Mesendoderm (in vitro differentiated cells): Measurements from ENCODE around the gene IRF2.

Source experiments
- DNase-seq: peaks from one replicate; pipeline ENCODE4 v3.0.0; 2013
- H2AK5ac ChIP-seq: 2 replicates; pipeline ENCODE4 v1.6.1; 2013; ENCODE audit warnings: low read length, inconsistent platforms
- H2BK120ac ChIP-seq: 2 replicates; pipeline ENCODE4 v1.6.1; 2013; ENCODE audit warnings: low read depth, mild to moderate bottlenecking, low read length, moderate library complexity, mixed read lengths
- H2BK15ac ChIP-seq: replicated peaks from 2 replicates; pipeline ENCODE4 v1.6.1; 2013; ENCODE audit warnings: low read depth, mild to moderate bottlenecking, moderate library complexity
- H2BK5ac ChIP-seq: 2 replicates; pipeline ENCODE4 v1.6.1; 2013; ENCODE audit warnings: low read length, inconsistent platforms
- H3K18ac ChIP-seq: 2 replicates; pipeline ENCODE4 v1.6.1; 2013; ENCODE audit warnings: mild to moderate bottlenecking, low read length, mixed read lengths
- H3K23ac ChIP-seq: one replicate; pipeline ENCODE4 v1.6.1; 2013; ENCODE audit warnings: low read length
- H3K27ac ChIP-seq: 2 replicates; pipeline ENCODE4 v1.5.1; 2013; ENCODE audit warnings: low read depth, mild to moderate bottlenecking, inconsistent platforms, low read length, moderate library complexity
- H3K27me3 ChIP-seq: 2 replicates; pipeline ENCODE4 v1.6.1; 2013; ENCODE audit warnings: low read length, control low read depth, mild to moderate bottlenecking, inconsistent platforms; ENCODE audit not compliant: insufficient read depth, poor library complexity
- H3K36me3 ChIP-seq: 2 replicates; pipeline ENCODE4 v1.6.1; 2013; ENCODE audit warnings: low read length, inconsistent platforms; ENCODE audit not compliant: control insufficient read depth, insufficient read depth
- H3K4ac ChIP-seq: one replicate; pipeline ENCODE4 v1.6.1; 2013; ENCODE audit warnings: low read depth, mild to moderate bottlenecking, low read length, moderate library complexity
- H3K4me1 ChIP-seq: 2 replicates; pipeline ENCODE4 v1.6.1; 2013; ENCODE audit warnings: low read depth, low read length, inconsistent platforms; ENCODE audit not compliant: control insufficient read depth
- H3K4me2 ChIP-seq: 2 replicates; pipeline ENCODE4 v1.6.1; 2013; ENCODE audit warnings: low read length
- H3K4me3 ChIP-seq: 2 replicates; pipeline ENCODE4 v1.5.1; 2013; ENCODE audit warnings: mild to moderate bottlenecking, low read length
- H3K56ac ChIP-seq: one replicate; pipeline ENCODE4 v1.6.1; 2013; ENCODE audit warnings: low read length
- H3K79me1 ChIP-seq: 2 replicates; pipeline ENCODE4 v1.6.1; 2013; ENCODE audit warnings: low read length, inconsistent platforms
- H3K79me2 ChIP-seq: 2 replicates; pipeline ENCODE4 v1.6.1; 2013; ENCODE audit warnings: mild to moderate bottlenecking, low read length; ENCODE audit not compliant: control insufficient read depth, insufficient read depth
- H3K9ac ChIP-seq: 2 replicates; pipeline ENCODE4 v1.6.1; 2013; ENCODE audit warnings: low read length, inconsistent platforms
- H4K5ac ChIP-seq: one replicate; pipeline ENCODE4 v1.6.1; 2013; ENCODE audit warnings: low read length
- H4K8ac ChIP-seq: one replicate; pipeline ENCODE4 v1.6.1; 2013; ENCODE audit warnings: low read depth, mild to moderate bottlenecking, control low read depth, low read length, moderate library complexity
- WGBS: extraction: QIAGEN DNeasy Blood & Tissue Kit; methylation state at CpG from one replicate; pipeline ENCODE4 v1.1.7; 2013; ENCODE audit warnings: low lambda C conversion rate, missing lambda C conversion rate; ENCODE audit not compliant: insufficient coverage; ENCODE audit errors: extremely low coverage; 5-methylcytosine and 5-hydroxymethylcytosine counted together

The IRF2 gene

GRCh38 chr4:184410748-184411147 is 63.6 kb downstream of the IRF2 start:
- no peak overlapping the region for H3K18ac ChIP-seq
- no CpG with 5 or more reads among the region's 6 CpGs for WGBS
- no peak for DNase-seq
- H3K4ac ChIP-seq, result no peak overlapping the region
- H2AK5ac ChIP-seq, result no peak overlapping the region
- H3K79me2 ChIP-seq, result no peaks in the 10 kb centered on the region
- H3K56ac ChIP-seq, result no peak overlapping the region
- H2BK5ac ChIP-seq, result no peak overlapping the region
- no peaks in the 10 kb centered on the region for H3K27me3 ChIP-seq
- H3K27ac ChIP-seq, result no peak overlapping the region
- H4K5ac ChIP-seq, result no peak overlapping the region
- H2BK15ac ChIP-seq, result no peak overlapping the region
- H3K4me3 ChIP-seq, result no peak overlapping the region
- no peaks in the 10 kb centered on the region for H3K4me1 ChIP-seq
- H4K8ac ChIP-seq, result no peak overlapping the region
- no peaks in the 10 kb centered on the region for H3K79me1 ChIP-seq
- no peaks in the 10 kb centered on the region for H3K36me3 ChIP-seq
- H2BK120ac ChIP-seq, result no peak overlapping the region
- no peak overlapping the region for H3K9ac ChIP-seq
- H3K4me2 ChIP-seq, result no peak overlapping the region
- no peak overlapping the region for H3K23ac ChIP-seq

GRCh38 chr4:184409911-184410692 is 64.2 kb downstream of the IRF2 start:
- Histone ChIP-seq H3K23ac (no peak overlapping the region), H3K4ac (no peak overlapping the region), H2AK5ac (no peak overlapping the region), H3K27me3 (no peaks in the 10 kb centered on the region), H2BK120ac (no peak overlapping the region), H3K4me1 (no peaks in the 10 kb centered on the region), H2BK5ac (no peak overlapping the region), H3K18ac (no peak overlapping the region), H3K4me3 (no peak overlapping the region), H4K5ac (no peak overlapping the region), H3K27ac (no peak overlapping the region), H2BK15ac (no peak overlapping the region), H3K79me2 (no peaks in the 10 kb centered on the region), H3K9ac (no peak overlapping the region), H4K8ac (no peak overlapping the region), H3K36me3 (no peaks in the 10 kb centered on the region), H3K4me2 (no peak overlapping the region), H3K56ac (no peak overlapping the region), H3K79me1 (no peaks in the 10 kb centered on the region)
- no CpG with 5 or more reads among the region's 12 CpGs for WGBS
- DNase-seq, result no peak

- H3K27ac ChIP-seq, result no peak overlapping the region
- H3K4me3 ChIP-seq, result no peak overlapping the region
- no peak overlapping the region for H3K4me2 ChIP-seq
- no peak for DNase-seq
- no peak overlapping the region for H3K9ac ChIP-seq
- H3K4me1 ChIP-seq, result no peaks in the 10 kb centered on the region
- H4K8ac ChIP-seq, result no peak overlapping the region
- no CpG with 5 or more reads among the region's 9 CpGs for WGBS
- H3K18ac ChIP-seq, result no peak overlapping the region
- H2AK5ac ChIP-seq, result no peak overlapping the region
- no peak overlapping the region for H3K56ac ChIP-seq
- no peak overlapping the region for H2BK15ac ChIP-seq
- no peak overlapping the region for H3K4ac ChIP-seq
- no peaks in the 10 kb centered on the region for H3K27me3 ChIP-seq
- H2BK5ac ChIP-seq, result no peak overlapping the region
- no peak overlapping the region for H3K23ac ChIP-seq
- no peak overlapping the region for H2BK120ac ChIP-seq
- H3K79me1 ChIP-seq, result no peaks in the 10 kb centered on the region
- H3K36me3 ChIP-seq, result no peaks in the 10 kb centered on the region
- H4K5ac ChIP-seq, result no peak overlapping the region
- no peaks in the 10 kb centered on the region for H3K79me2 ChIP-seq
Observed at GRCh38 chr4:184409502-184409901, 64.8 kb downstream of the IRF2 start.

GRCh38 chr4:184408684-184409081 is 65.7 kb downstream of the IRF2 start:
- H3K4me2 ChIP-seq, result no peak overlapping the region
- H2AK5ac ChIP-seq, result no peak overlapping the region

DNA sequence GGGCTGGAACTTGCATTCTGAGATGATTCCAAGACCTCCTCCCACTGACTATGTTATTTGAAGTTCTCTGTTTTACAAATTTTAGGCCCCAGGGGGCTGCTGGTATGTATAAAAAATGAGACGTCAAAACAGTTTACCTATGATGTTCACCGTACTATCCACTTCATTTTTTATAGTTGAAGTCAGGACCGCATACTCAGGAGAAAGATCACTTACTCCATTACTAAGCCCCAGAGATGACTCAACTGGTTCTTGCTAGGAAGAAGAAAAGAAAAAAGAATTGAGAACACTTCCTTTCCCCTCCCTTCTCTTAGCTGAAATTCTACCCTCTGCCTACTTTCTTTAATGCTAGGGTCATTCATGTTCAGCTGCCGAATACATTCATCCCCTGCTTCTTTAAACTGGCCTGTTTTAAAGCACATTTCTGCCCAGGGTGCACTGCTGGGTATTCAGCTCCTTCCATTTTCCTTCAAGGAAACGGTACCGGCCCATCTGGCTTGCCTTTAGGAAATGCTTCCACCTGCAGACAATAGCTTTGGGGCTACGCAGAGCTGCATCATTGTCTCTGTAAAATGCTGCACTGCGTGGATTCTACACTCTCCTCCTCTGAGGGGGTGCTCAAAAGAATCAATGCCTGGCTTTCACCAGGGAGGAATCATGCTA is 66.2 kb downstream of the IRF2 start:
- no peak overlapping the region for H3K4ac ChIP-seq
- no peaks in the 10 kb centered on the region for H3K4me1 ChIP-seq
- no peaks in the 10 kb centered on the region for H3K27me3 ChIP-seq
- no peaks in the 10 kb centered on the region for H3K79me1 ChIP-seq
- H2BK5ac ChIP-seq, result no peak overlapping the region
- WGBS, result no CpG with 5 or more reads among the region's 8 CpGs
- H4K5ac ChIP-seq, result no peak overlapping the region
- no peak overlapping the region for H4K8ac ChIP-seq
- H2AK5ac ChIP-seq, result no peak overlapping the region
- no peak overlapping the region for H3K27ac ChIP-seq
- H3K79me2 ChIP-seq, result no peaks in the 10 kb centered on the region
- H2BK120ac ChIP-seq, result no peak overlapping the region
- no peak overlapping the region for H3K56ac ChIP-seq
- no peak overlapping the region for H3K18ac ChIP-seq
- H3K4me2 ChIP-seq, result no peak overlapping the region
- no peak overlapping the region for H3K4me3 ChIP-seq
- H3K36me3 ChIP-seq, result no peaks in the 10 kb centered on the region
- H3K9ac ChIP-seq, result no peak overlapping the region
- H3K23ac ChIP-seq, result no peak overlapping the region
- DNase-seq, result no peak
- H2BK15ac ChIP-seq, result no peak overlapping the region

More at GRCh38 chr4:184408684-184409081, 65.7 kb downstream of the IRF2 start:
- no peaks in the 10 kb centered on the region for H3K79me1 ChIP-seq
- no peaks in the 10 kb centered on the region for H3K36me3 ChIP-seq
- no peaks in the 10 kb centered on the region for H3K79me2 ChIP-seq
- no peak overlapping the region for H3K4ac ChIP-seq
- no peak overlapping the region for H3K18ac ChIP-seq
- H3K9ac ChIP-seq, result no peak overlapping the region
- no peak overlapping the region for H2BK5ac ChIP-seq
- no peaks in the 10 kb centered on the region for H3K4me1 ChIP-seq
- no peak overlapping the region for H3K23ac ChIP-seq
- H3K4me3 ChIP-seq, result no peak overlapping the region
- no peak overlapping the region for H2BK120ac ChIP-seq
- DNase-seq, result no peak
- H4K8ac ChIP-seq, result no peak overlapping the region
- no CpG with 5 or more reads among the region's 3 CpGs for WGBS
- no peak overlapping the region for H4K5ac ChIP-seq
- no peak overlapping the region for H3K56ac ChIP-seq
- H2BK15ac ChIP-seq, result no peak overlapping the region
- no peak overlapping the region for H3K27ac ChIP-seq
- no peaks in the 10 kb centered on the region for H3K27me3 ChIP-seq
